HCT116 (cell line): ENCODE results near the gene MEAK7. TPM values are rescaled to one million over a fixed set of nuclear protein-coding genes. Genes with fewer than 3 reads are reported as not detected.

Experiments used
- ATAC-seq: fragments of 200-7000 bp; cut with Tn5 transposase; 2 replicates; pipeline ENCODE4 v1.9.1; 2020; ENCODE audit warnings: mild to moderate bottlenecking, moderate library complexity
- BruUV-seq: library from RNA; stranded (reverse); fragments of 400-500 nt; replicated peaks from 2 replicates; lab custom pipeline; 2021; lab: Mats Ljungman, UMichigan
- CTCF ChIA-PET: fragments of 300-600 bp; sonication (Branson Sonifier 250); formaldehyde crosslinking; loops from one replicate; lab custom pipeline; 2021; ENCODE audit warnings: antibody characterized with exemption; lab: Charles Lee
- POLR2A ChIA-PET: fragments of 300-600, 350-600 bp; sonication (Branson Sonifier 250); formaldehyde crosslinking; loops from one replicate; lab custom pipeline; 2021; ENCODE audit warnings: antibody characterized with exemption; lab: Charles Lee
- RAD21 ChIA-PET, 2 experiments: fragments of 300-600 bp; sonication (Branson Sonifier 250); formaldehyde crosslinking; loops; one replicate each; lab custom pipeline; 2023; ENCODE audit warnings: low total read pairs in 2 of 2; ENCODE audit not compliant: uncharacterized antibody in 2 of 2, unreplicated experiment in 2 of 2, low non-redundant PET in 1 of 2; lab: Charles Lee
- DNase-seq: peaks from one replicate; pipeline ENCODE4 v3.0.0-alpha.2; 2010; ENCODE audit warnings: low read depth, low spot score
- H2AFZ ChIP-seq: fragments of 200-600 bp; shearing (Covaris generic), sonication (generic); 2 replicates; pipeline ENCODE4 v1.6.1; 2017; ENCODE audit warnings: low read depth, mixed run types, mixed read lengths, antibody characterized with exemption, low read length; ENCODE audit not compliant: poor library complexity, severe bottlenecking
- H3K27ac ChIP-seq: 2 replicates; pipeline ENCODE4 v1.5.1; 2012; ENCODE audit warnings: low read depth, low read length
- H3K27me3 ChIP-seq: fragments of 200-600 bp; sonication (generic); 2 replicates; pipeline ENCODE4 v1.6.1; 2016; ENCODE audit warnings: mixed run types, low read length, mixed read lengths; ENCODE audit not compliant: insufficient read depth
- H3K36me3 ChIP-seq, 2 experiments: fragments of 200-500 bp in 1 of 2; fragments of 200-600 bp in 1 of 2; sonication (Bioruptor generic) in 1 of 2; sonication (generic) in 1 of 2; 2 replicates each; pipeline versions ENCODE4 v1.5.1 to v1.6.1; 2014 to 2016; ENCODE audit warnings: low read length in 2 of 2, inconsistent platforms in 1 of 2, mixed read lengths in 1 of 2, mixed run types in 1 of 2; ENCODE audit not compliant: insufficient read depth in 2 of 2, control insufficient read depth in 1 of 2
- H3K4me1 ChIP-seq, 2 experiments: fragments of 200-600 bp in 1 of 2; sonication (generic) in 1 of 2; 2 replicates each; pipeline versions ENCODE4 v1.5.1 to v1.6.1; 2012 to 2017; ENCODE audit warnings: low read length in 2 of 2, inconsistent platforms in 1 of 2, mild to moderate bottlenecking in 1 of 2, mixed read lengths in 1 of 2, mixed run types in 1 of 2, moderate library complexity in 1 of 2; ENCODE audit not compliant: insufficient read depth in 2 of 2, control insufficient read depth in 1 of 2
- H3K4me2 ChIP-seq: fragments of 200-600 bp; sonication (generic); 2 replicates; pipeline ENCODE4 v1.6.1; 2017; ENCODE audit warnings: mixed run types, low read length, mixed read lengths
- H3K4me3 ChIP-seq, 2 experiments: fragments of 200-600 bp in 1 of 2; sonication (generic) in 1 of 2; replicated peaks in 1 of 2; 2 replicates each; pipeline ENCODE4 v1.5.1; 2011 to 2016; ENCODE audit warnings: low read length in 2 of 2, control low read depth in 1 of 2, low read depth in 1 of 2, mild to moderate bottlenecking in 1 of 2, mixed read lengths in 1 of 2, mixed run types in 1 of 2
- H3K79me2 ChIP-seq: fragments of 200-600 bp; sonication (generic); 2 replicates; pipeline ENCODE4 v1.6.1; 2017; ENCODE audit warnings: mild to moderate bottlenecking, mixed run types, low read length, moderate library complexity, mixed read lengths; ENCODE audit not compliant: insufficient read depth
- H3K9ac ChIP-seq: fragments of 200-600 bp; sonication (generic); 2 replicates; pipeline ENCODE4 v1.6.1; 2016; ENCODE audit warnings: low read length, mixed read lengths
- H3K9me2 ChIP-seq: fragments of 200-600 bp; sonication (generic), shearing (Covaris generic); 2 replicates; pipeline ENCODE4 v1.6.1; 2017; ENCODE audit warnings: mixed run types, mild to moderate bottlenecking, moderate library complexity; ENCODE audit not compliant: insufficient read depth
- H3K9me3 ChIP-seq, 2 experiments: fragments of 200-500 bp in 1 of 2; fragments of 200-600 bp in 1 of 2; sonication (Bioruptor generic) in 1 of 2; sonication (generic) in 1 of 2; 2 replicates each; pipeline ENCODE4 v1.6.1; 2014 to 2017; ENCODE audit warnings: low read length in 2 of 2, mixed read lengths in 2 of 2, inconsistent platforms in 1 of 2, low read depth in 1 of 2, mild to moderate bottlenecking in 1 of 2, mixed run types in 1 of 2, moderate library complexity in 1 of 2; ENCODE audit not compliant: control insufficient read depth in 1 of 2, insufficient read depth in 1 of 2
- H4K20me1 ChIP-seq: fragments of 200-600 bp; sonication (generic), shearing (Covaris generic); 2 replicates; pipeline ENCODE4 v1.6.1; 2017; ENCODE audit warnings: mixed run types, mild to moderate bottlenecking, moderate library complexity; ENCODE audit not compliant: insufficient read depth
- CBX3 ChIP-seq: IDR thresholded peaks from 2 replicates; pipeline ENCODE4 v1.6.1; 2012; ENCODE audit warnings: low read depth
- CEBPB ChIP-seq: IDR thresholded peaks from 2 replicates; pipeline ENCODE4 v1.6.1; 2012; ENCODE audit warnings: low read depth
- CTCF ChIP-seq, 3 experiments: fragments of 200-600 bp in 1 of 3; sonication (generic) in 1 of 3; IDR thresholded peaks in 2 of 3; conservative IDR thresholded peaks in 1 of 3; 2 replicates each; pipeline ENCODE4 v1.5.1; 2012 to 2017; ENCODE audit warnings: low read depth in 2 of 3, low read length in 2 of 3, antibody characterized with exemption in 1 of 3, borderline replicate concordance in 1 of 3, control low read depth in 1 of 3, mild to moderate bottlenecking in 1 of 3, mixed read lengths in 1 of 3, mixed run types in 1 of 3, moderate library complexity in 1 of 3; ENCODE audit not compliant: insufficient read depth in 1 of 3
- EGR1 ChIP-seq: IDR thresholded peaks from 2 replicates; pipeline ENCODE4 v1.6.1; 2012; ENCODE audit warnings: low read depth
- EZH2 ChIP-seq: fragments of 200-600 bp; sonication (generic); IDR thresholded peaks from 2 replicates; pipeline ENCODE4 v1.6.1; 2017; ENCODE audit warnings: antibody characterized with exemption, mixed run types
- FOSL1 ChIP-seq: IDR thresholded peaks from 2 replicates; pipeline ENCODE4 v1.6.1; 2012; ENCODE audit warnings: low read depth
- JUND ChIP-seq: IDR thresholded peaks from 2 replicates; pipeline ENCODE4 v1.6.1; 2012
- POLR2A ChIP-seq: IDR thresholded peaks from 2 replicates; pipeline ENCODE4 v1.7.0; 2011; ENCODE audit warnings: borderline replicate concordance; ENCODE audit not compliant: insufficient read depth, insufficient read length; ENCODE audit errors: extremely low read depth
- RAD21 ChIP-seq: IDR thresholded peaks from 2 replicates; pipeline ENCODE4 v1.6.1; 2012; ENCODE audit warnings: low read depth, mild to moderate bottlenecking
- REST ChIP-seq: IDR thresholded peaks from 2 replicates; pipeline ENCODE4 v1.6.1; 2012; ENCODE audit warnings: low read depth
- SIN3A ChIP-seq: IDR thresholded peaks from 2 replicates; pipeline ENCODE4 v1.6.1; 2012; ENCODE audit warnings: low read depth
- SP1 ChIP-seq: IDR thresholded peaks from 2 replicates; pipeline ENCODE4 v1.6.1; 2012; ENCODE audit warnings: low read depth
- SRF ChIP-seq: IDR thresholded peaks from 2 replicates; pipeline ENCODE4 v1.6.1; 2012; ENCODE audit warnings: low read depth
- YY1 ChIP-seq: IDR thresholded peaks from 2 replicates; pipeline ENCODE4 v1.6.1; 2011; ENCODE audit warnings: low read length, low read depth, moderate library complexity, mild to moderate bottlenecking; ENCODE audit not compliant: insufficient replicate concordance; ENCODE audit errors: extremely low read depth
- ZFX ChIP-seq: fragments of 450-650 bp; IDR thresholded peaks from 2 replicates; pipeline ENCODE4 v1.6.1; 2017
- ZNF274 ChIP-seq: fragments of 200-500 bp; sonication (Bioruptor generic); IDR thresholded peaks from 2 replicates; pipeline ENCODE4 v1.6.1; 2014; ENCODE audit warnings: mild to moderate bottlenecking, low read depth, low read length, inconsistent platforms
- intact Hi-C: fragments of 100-400 bp; cut with micrococcal nuclease; formaldehyde crosslinking; loops from 2 replicates; pipeline ENCODE4 v1.10.0; 2022
- total RNA-seq: library from RNA; stranded (reverse); gene quantifications from one replicate; pipeline ENCODE4 v1.2.1, GENCODE V29; 2021; ENCODE audit not compliant: unreplicated experiment
- TF ChIP-seq, protein P1 (sequence below): IDR thresholded peaks from 2 replicates; pipeline ENCODE4 v1.6.1; 2012
- TF ChIP-seq, protein P2 (sequence below): IDR thresholded peaks from 2 replicates; pipeline ENCODE4 v1.6.1; 2012
- TF ChIP-seq, protein P3 (sequence below): IDR thresholded peaks from 2 replicates; pipeline ENCODE4 v1.6.1; 2011; ENCODE audit warnings: mild to moderate bottlenecking, low read length, moderate library complexity; ENCODE audit not compliant: insufficient replicate concordance; ENCODE audit errors: extremely low read depth

MEAK7 gene
- total RNA-seq, 1 experiment from 2014 or later: 32.2 TPM

DNA sequence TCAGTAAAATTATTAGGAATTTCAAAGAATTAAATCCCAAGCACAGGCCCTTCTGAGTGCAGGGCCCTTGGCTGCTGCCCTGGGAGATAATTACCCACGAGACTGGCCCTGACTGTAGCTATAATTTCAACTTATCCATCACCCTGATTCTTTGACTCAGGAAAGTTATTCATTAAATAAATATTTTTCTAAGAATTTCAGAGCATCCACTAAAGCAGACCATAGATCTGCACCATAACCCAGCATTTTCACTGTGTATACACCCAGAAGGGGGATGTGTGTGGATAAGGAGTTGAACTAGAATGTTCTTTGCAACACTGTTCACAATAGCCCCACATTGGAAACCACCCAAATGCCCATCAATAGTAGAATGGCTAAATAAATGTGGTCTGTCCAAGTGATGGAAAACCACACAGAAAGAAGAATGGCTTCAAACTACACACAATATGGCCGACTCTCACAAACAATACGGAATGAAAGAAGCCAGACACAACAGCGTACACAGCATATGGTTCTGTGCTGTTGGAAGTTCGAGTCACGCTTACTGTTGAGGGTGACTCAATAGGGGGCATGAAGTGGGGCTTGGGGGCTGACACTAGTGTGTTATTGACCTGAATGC, 33.9 kb upstream of the MEAK7 start:
- no peak overlapping the region for H3K27ac ChIP-seq
- POLR2A ChIA-PET: interaction anchor here (0.5 kb wide), 1 partner anchor 413 kb away, joined by 3 read pairs; no protein-coding TSS in a partner anchor
- no peak overlapping the region for H3K9ac ChIP-seq
- H3K4me2 ChIP-seq: no peak overlapping the region
- DNase-seq: no peak
- H3K4me1 ChIP-seq: peaks cover 0 to 7% of the 10 kb centered on the region in 2 experiments; a peak in 1 of 4 replicates
- H3K9me3 ChIP-seq: no peaks in the 10 kb centered on the region
- no peaks in the 10 kb centered on the region for H3K79me2 ChIP-seq
- no TSS peak for BruUV-seq
- RAD21 ChIA-PET: no interaction called here
- ATAC-seq: no peak
- no peaks in the 10 kb centered on the region for H4K20me1 ChIP-seq
- H3K4me3 ChIP-seq: no peak overlapping the region
- TF ChIP-seq ZFX: no peak
- no peak for TF ChIP-seq CTCF (IDR thresholded peaks at IDR 0.05 in 2 of 3, conservative IDR thresholded peaks at IDR 0.05 in 1 of 3; ENCODE audit: borderline replicate concordance in 1 of 3, insufficient read depth in 1 of 3, low read depth in 2 of 3, low read length in 2 of 3)
- no peak for TF ChIP-seq REST
- no peak for TF ChIP-seq RAD21
- no peak for TF ChIP-seq CBX3
- TF ChIP-seq ZNF274: no peak
- TF ChIP-seq, protein P1, sequence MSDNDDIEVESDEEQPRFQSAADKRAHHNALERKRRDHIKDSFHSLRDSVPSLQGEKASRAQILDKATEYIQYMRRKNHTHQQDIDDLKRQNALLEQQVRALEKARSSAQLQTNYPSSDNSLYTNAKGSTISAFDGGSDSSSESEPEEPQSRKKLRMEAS: no peak
- TF ChIP-seq, protein P2, sequence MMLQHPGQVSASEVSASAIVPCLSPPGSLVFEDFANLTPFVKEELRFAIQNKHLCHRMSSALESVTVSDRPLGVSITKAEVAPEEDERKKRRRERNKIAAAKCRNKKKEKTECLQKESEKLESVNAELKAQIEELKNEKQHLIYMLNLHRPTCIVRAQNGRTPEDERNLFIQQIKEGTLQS: no peak
- TF ChIP-seq YY1: no peak
- TF ChIP-seq, protein P3, sequence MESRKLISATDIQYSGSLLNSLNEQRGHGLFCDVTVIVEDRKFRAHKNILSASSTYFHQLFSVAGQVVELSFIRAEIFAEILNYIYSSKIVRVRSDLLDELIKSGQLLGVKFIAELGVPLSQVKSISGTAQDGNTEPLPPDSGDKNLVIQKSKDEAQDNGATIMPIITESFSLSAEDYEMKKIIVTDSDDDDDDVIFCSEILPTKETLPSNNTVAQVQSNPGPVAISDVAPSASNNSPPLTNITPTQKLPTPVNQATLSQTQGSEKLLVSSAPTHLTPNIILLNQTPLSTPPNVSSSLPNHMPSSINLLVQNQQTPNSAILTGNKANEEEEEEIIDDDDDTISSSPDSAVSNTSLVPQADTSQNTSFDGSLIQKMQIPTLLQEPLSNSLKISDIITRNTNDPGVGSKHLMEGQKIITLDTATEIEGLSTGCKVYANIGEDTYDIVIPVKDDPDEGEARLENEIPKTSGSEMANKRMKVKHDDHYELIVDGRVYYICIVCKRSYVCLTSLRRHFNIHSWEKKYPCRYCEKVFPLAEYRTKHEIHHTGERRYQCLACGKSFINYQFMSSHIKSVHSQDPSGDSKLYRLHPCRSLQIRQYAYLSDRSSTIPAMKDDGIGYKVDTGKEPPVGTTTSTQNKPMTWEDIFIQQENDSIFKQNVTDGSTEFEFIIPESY: no peak
- no peak for TF ChIP-seq CEBPB
- no peak for TF ChIP-seq SP1
- TF ChIP-seq FOSL1: no peak
- no peak for TF ChIP-seq EZH2
- TF ChIP-seq POLR2A: no peak
- TF ChIP-seq SIN3A: no peak
- TF ChIP-seq EGR1: no peak
- no peak for TF ChIP-seq JUND
- no peak for TF ChIP-seq SRF
- TF ChIP-seq, all 23 proteins: peak for 0
- intact Hi-C loops: no loop called here
- no peaks in the 10 kb centered on the region for H3K36me3 ChIP-seq
- no peaks in the 10 kb centered on the region for H3K9me2 ChIP-seq
- H3K27me3 ChIP-seq: 0 out of 2 replicates have a peak, but pooled peaks cover 4% of the 10 kb centered on the region
- CTCF ChIA-PET: no interaction called here
- no peak overlapping the region for H2AFZ ChIP-seq
